GM18907 (cell line): ENCODE measurements around the gene SMC3.
"Not testable (repeated sequence)": the region's sequence is repeated elsewhere in the genome, so short reads cannot be mapped to it uniquely, and the experiment has no call there.

Experiments
- ATAC-seq: cut with Tn5 transposase; IDR thresholded peaks from one replicate; pipeline ENCODE4 v1.9.1; 2021; ENCODE audit warnings: mild to moderate bottlenecking, moderate library complexity; ENCODE audit not compliant: unreplicated experiment

Gene SMC3

DNA sequence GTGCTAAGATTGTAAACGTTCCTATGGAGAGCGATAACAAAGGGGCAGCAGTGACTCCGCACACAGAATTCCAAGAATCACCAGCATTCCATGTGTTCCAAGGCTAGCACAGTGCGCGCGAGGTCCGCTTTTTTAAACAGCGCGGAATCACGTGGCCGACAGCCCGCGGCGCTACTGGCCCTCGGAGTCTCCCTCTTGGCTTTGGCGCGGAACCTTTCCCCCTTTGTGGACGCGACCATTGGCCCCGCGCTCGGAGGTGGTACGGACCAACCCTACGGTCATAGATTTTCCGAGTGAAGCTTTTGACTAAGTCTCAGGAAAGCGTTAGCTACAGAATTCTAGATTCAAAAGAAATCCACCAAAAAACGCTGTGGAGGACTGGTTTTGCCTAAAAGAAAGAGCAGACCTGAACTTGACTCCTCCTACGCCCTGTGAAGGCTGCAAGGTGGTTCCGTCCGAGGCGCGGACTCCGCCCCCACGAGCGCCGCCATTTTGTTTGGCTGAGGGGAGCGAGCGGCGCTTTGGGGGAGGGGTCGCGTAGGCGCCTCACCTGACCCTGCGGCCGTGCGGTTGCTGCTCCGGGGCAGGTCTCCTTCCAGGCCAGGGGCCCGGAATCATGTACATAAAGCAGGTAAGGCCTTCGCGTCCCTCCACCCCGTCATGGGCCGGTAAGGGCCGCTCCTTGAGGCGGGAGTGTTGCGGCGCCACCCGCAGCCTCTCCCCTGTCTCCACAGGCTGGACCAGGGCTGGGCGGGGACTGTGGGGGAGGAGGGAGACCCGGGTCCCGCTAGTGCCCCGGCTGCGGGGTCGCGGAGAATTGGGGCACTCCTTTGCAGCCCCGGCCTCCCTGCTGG lies at the start of gene SMC3:
SMC3 (plus strand) TSS at position 495 of the 854 bp plus-strand sequence; CDS start at position 617, 122 bp downstream.
- ATAC-seq, result peak; percentile 90

DNA sequence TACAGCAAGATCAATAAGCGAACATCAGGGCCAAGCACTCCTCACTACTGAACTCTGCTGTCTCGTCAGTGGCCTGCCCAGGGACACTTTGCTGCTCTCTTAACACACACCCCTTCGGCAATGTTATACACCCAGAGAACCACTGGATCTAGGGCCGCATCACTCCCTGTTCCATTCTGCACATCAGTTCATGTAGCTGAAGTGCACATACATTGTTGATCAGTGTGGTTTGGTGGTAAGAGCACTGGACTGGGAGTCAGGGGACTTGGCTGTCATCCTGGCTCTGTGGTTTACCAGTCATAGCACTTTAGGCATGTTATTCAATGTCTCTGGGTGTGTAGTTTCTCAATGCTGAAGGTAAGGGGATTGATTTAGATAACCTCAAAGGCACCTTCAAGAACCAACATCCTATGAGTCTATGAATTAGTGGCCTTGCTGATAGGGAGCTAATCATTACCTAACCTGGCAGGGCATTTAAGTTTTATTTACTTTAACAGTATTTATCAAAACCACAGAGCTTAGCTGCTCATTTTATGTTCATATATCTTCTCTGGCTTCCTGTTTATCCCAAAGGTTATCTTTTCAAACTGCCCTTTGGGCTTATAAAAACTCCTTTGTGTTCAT lies 45.0 kb upstream of the SMC3 start:
- no peak for ATAC-seq

DNA sequence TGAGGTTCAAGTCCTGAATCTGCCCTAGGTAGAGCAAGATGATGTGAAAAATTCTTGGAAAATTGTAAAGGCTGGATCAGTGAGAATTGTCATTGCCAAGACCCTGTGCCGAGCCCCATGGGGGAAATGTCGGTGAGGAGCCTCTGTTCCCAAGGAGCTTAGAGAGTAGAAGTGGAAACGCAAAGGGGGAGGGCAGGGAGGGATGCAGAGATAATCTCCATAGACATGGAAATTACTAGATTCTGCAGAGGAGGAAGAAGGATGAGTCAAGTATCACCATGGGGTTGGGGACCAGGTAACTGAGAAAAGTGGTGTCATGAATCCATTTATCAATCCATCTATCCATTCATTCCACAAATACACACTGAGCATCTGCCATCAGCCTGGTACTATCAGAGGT lies 43.8 kb upstream of the SMC3 start:
- no peak for ATAC-seq

DNA sequence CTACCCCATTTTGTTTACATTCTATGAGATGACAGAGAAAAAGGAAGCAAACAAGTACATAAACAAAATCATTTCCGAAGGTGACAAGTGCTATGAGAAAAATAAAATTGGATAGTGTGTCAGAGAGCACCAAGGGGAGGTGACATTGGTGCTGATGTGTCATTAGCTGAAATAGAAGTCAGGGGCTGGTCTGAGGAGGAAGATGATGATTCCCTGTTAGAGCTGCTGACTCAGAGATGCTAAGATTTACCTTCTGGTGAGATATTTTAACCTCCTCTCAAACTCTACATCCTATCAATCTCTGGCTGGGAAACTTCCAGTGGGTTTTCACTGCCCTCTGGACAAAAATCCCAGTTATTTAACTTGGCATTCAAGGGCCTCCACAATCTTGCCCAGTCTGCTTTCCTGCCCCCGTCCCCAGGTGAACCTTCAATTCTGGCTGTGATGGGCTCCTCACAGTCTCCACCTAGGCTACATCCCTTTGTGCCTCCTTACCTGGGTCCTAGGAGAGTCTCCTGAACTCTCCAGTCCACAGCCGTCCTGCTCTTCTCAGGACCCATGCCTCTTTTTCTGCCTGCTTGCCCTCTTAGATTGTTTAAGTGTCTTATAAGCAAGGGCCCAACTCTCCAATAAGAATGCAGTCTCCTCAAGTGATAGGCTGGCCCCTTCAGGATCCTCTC lies 43.2 kb upstream of the SMC3 start:
- no peak for ATAC-seq

DNA sequence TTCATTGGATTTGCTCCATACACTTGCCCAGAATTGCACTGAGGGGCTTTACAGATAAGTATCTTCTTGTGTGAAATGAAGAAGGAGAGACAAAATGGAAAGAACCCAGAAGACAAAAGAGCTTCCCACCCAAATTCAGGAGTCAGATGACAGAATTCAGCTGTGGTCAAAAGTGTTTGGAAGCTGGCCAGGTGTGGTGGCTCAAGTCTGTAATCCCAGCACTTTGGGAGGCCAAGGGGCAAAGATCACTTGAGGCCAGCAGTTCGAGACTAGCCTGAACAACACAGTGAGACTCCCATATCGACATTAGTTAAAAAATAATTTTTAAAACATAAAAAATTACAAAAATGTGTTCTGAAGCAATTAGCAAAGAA lies 42.6 kb upstream of the SMC3 start:
- no peak for ATAC-seq

DNA sequence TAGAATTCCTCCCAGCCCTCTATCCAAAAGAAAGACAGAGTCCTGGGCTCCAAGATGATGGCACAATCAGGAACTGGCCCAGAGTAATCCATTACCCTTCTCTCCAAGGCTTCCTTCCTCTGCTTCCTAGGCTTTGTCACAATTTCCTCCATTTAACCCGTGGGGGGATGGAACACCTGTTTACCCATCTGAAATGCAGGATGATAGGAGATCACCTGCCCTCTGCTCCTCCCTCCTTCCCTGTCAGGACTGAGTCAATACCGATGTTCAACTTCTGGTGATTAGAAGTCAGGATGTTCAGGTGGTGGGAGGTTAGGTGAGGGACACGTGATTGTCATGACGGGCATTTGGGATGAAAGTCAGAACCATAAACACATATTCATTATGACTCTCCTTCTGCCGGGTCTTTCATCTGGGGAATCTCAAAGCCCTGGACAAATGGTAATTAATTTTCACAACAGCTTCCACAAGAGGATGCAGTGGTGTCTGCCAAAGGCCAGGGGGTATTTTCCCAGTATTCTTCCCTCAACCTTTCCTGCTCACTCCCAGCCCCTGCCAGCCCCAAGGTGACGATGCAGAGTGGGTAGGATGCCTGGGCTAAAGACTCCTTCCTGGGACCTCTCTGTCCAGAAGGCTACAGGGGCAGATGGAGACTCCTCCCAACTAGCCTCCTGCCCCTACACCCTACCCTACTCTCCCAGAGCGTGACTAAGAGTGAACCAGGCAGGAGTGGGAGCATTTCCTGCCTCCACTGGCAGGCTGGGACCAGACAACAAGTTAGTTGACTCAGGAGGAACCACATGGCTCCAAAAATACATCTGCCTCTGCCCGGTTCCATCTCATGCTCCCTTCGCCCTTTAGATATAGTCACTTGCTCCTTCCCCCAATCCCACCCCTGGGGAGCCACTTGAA lies 41.9 kb upstream of the SMC3 start:
- ATAC-seq, result no peak

DNA sequence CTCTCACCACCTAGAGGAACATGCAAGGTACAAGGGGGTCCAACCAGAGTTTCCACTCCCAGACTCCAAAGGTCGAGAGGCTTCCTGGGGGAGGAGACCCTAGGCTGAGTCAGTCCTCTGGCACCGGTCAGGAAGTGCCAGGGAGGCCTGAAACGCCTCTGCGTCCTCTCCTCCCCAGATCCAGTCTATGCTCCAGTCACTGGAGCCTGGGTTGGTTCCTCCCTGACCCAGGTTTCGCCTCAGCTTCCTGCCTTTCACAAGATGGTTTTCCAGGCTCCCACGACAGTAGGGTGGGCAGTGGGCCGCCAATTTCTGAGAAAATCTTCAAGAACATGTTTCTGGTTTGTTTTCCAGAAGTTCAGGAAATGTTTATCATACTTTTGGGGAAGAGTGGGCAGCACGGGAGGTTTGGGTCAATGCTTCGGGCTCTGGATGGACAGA lies 39.7 kb upstream of the SMC3 start:
- ATAC-seq, result no peak

DNA sequence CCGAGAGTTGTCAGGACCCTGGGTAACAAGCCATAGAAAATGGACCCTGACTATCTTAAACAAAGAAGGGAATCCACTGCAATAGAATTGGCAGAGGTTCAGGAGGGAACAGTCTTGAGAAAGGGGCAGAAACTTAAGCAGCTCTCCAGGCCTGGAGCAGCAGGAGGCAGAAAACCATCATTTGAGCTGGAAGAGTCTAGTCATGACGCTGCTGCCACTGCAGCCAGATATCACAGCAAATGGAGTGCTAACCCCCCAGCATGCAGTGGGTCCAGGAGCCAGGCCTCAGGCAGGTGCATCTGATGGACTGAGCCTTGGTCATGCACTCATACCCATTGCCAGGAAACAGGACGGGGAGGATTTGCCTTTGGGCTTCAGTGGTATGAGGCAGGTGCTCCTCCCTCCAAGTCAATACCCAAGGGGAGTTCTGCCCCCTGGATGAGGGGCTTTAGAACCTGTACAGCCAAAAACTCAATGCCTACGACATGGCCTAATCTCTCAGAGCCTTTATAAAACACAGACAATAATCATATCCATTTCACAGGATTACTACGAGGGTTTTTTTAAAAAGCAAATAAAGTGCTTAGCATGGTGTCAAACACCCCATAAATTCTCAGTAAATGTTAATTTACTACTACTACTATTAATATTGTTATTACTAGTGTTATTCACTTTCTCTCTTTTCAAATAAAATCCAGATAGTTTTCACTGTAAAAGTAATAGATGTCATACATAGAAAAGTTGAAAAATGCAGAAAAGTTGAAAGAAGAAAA lies 39.1 kb upstream of the SMC3 start:
- ATAC-seq, result peak; percentile 7

DNA sequence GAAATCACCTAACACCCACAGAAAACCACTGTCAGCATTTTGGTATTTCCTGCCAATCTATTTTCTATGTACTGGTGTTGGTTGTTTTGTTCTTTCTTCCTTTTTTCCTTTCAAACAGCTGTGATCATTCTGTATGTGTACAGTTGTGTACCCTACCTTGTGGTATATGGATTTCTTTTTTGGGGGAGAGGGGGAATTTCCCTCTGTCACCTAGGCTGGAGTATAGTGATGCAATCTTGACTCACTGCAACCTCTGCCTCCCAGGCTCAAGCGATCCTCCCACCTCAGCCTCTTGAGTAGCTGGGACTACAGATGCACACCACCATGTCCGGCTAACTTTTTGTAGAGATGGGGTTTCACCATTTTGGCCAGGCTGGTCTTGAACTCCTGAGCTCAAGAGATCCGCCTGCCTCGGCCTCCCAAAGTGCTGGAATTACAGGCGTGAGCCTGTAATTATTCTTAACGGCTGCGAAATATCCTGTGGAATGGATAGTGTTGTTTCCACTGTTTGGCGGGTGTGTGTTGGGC lies 38.4 kb upstream of the SMC3 start:
- ATAC-seq, result peak; percentile 80

DNA sequence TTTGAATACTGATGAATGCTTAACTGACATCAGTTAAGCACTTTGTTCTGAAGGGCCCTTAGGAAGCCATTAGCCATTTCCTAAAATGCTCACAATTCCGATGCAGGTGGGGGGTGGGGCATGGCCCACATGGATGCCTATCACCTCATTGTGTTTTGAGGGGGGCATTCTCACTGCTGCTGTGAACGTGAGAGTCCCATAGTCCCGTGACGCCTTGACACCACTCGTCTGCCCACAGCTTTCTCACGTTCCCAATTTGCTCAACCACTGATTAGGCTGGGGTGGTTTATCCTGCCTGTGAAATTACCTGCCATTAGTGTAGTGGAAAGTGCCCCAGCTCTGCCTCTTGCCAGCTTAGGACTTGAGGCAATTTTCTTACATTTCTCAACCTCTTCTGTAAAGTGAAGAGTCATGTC lies 37.9 kb upstream of the SMC3 start:
- ATAC-seq, result no peak

DNA sequence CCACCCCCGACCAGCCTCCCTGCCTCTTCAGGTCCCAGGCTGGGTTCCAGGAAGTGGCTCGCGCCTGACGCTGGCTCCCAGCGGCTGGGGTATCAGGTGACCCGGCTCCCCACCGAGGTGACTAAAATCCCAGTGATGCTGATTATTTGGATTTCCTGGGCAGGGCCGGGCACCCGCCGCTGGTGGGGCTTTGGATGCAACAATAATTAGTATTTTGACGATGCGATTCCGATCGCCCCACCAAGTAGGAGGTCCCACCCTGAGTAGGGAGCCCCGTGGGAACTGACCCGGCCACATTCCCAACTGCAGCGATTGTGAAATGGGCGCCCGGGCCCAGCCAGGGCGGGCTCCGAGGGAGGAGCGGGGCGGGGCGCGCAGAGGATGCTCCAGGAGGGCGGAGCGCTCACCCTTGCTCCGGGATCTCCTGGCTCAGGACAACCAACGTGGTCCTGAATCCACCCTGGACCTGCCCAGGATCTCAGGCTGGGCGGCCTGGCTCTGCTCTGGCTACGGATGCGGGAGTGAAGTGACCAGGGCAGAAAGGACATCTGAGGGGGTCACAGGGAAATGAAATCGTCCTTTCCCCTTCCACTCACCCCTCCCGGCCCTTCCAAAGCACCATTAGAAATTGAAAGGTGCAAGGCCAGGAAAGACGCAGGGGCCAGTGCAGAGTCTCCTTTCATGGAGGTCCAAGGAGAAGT lies 37.2 kb upstream of the SMC3 start:
- no peak for ATAC-seq

DNA sequence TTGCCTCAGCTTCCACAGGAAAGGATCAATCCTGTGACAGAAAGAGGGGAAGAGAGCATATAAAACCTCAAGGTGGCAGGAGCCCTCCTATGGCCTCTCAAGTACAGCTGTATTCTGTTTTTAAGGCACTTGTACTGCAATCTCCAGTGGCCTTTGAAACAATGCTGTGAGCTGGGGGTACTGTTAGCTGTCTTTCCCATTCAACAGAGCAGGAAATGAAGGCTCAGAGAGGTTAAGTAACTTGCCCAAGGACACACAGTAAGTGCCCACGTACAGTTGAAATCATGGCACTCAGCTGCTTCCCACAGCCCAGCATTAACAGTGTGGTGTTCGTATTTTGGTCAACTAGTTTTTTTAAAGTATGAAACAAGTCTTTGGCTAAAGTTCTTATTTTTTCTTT lies 35.8 kb upstream of the SMC3 start:
- no peak for ATAC-seq

DNA sequence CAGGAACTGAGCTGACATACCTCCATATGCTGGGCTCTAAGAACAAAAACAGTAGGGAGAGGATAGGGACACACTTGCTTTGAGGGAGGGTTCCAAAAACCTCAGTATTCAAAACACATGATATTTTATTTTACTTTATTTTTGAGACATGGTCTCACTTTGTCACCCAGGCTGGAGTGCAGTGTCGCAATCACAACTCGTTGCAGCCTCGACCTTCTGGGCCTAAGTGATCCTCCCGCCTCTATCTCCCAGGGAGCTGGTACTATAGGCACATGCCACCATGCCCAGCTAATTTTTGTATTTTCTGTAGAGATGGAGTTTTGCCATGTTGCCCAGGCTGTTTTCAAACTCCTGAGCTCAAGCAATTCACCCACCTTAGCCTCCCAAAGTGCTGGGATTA lies 34.9 kb upstream of the SMC3 start:
- not testable (repeated sequence) for ATAC-seq

DNA sequence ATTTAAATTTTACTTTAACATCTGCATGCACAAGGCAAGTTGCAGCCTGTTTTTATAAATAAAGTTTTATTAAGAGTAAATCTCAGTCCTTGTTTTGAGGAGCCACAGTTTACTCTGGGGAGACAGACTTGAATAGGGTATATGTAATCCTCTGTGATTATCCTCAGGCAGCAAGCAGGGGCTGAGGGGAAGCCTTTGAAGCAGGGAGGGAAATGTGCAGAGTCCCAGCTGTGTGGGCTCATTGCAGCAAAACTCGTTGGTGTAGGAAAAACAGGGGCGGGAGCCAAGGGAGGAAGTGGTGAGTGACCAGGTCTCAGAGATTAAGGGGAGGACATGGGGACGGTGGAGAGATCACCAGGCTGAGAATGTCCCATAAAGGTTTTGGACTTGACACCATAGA lies 34.3 kb upstream of the SMC3 start:
- ATAC-seq, result no peak

DNA sequence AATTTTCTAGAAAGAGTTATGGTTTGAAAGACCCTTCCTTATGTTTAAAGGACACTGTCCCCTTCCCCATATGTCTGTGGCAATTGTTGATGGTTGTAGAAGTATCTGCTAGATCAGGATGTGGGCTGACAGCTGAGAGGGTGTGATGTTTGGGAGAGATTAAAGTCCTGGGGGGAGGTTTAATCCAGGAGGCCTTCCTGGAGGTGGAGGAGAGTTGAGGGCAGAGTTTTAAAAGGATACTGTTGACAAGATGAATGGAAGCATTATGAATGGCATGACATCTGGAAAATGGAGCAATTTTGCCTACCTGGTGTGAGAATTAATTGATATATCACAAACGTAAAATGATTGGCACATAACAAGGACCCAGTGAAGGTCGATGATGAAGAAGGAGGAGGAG lies 32.9 kb upstream of the SMC3 start:
- no peak for ATAC-seq

DNA sequence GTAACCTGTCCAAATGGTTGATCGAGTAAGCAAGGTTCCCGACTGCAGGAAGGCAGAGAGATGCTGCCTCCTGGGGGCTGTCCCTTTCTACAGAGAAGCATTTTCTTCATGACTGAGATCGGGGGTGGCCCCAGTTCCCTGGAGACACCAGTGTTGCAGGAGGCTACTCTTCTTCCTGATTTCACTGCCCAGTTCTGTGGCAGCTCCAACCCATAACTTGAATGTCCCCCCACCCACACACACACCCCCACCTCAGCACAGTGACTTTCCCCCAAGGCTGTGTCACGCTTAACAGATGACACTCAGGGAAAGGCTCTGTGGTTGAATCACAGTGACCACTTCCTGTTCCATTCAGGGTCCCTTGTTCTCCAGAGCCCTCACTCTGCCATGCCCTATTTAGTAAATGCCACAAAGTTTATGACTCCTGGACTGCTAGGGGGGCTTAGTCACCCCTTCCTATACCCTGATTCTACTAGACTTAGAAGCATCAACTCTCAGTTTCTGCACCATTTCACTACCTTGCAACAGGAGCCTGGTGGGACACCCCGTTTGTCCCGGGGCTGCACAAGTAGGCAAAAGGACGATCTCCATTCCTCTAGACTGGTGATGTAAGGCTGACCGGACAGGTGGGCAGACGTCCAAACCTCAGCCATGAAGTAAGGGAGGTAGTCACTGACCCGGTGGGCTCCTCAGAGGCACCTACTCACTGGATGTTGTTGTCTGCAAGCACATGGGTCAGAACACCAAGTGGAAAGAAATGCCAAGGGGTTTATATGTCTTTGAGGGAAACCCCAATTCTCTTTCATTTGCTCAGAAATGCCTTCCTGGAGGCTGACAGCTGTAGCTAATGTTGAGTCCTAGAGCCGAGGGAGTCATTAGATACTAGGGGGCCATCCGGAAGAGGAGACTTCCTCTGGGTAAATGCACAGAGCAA lies 31.3 kb upstream of the SMC3 start:
- peak; percentile 92 for ATAC-seq

DNA sequence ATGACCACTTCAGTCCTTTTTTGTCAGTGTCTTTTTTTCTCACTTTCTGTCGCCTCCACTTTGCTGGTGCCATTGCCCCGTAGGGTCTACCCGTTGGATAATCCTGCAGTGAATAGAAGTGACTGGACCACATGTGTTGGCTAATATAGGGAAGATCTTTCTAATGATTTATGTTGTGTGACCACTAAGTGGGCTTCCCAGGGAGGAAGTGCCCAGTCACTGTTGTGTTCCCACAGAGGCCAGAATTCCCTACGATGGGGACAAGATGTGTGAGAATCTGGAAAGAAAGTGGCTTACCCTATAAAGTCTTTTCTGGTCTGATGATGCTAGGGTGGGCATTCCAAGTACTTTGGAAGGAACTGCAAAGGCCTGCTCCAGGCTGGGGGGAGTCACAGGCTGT lies 28.4 kb upstream of the SMC3 start:
- no peak for ATAC-seq

DNA sequence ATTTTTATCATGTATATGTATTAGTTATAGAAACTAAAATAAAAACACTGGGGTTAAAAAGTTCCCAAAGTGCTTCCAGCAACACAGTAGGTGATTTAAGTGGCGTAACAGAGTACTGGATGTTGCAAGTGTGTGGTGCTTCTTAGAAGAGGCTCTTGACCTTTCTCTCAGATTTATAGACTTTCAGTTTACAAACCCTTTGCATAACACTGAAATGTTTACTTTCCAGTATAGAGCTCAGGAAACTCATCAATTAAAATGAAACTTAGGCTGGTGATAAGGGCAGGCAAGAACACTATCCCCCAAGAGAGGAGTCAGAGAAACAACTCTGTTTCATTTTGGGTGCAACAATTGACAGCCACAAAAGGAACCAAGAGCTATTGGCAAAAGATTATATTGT lies 27.5 kb upstream of the SMC3 start:
- ATAC-seq, result no peak
